HL-60/S4 (cell line): Measurements from ENCODE around the gene AGAP1.
"Not testable (repeated sequence)": the region's sequence is repeated elsewhere in the genome, so short reads cannot be mapped to it uniquely, and the experiment has no call there.

Source experiments
- in situ Hi-C: fragments of 300-500 bp; cut with MboI; formaldehyde crosslinking; loops from 2 replicates; pipeline ENCODE4 v1.14.3; 2022; ENCODE audit warnings: low sequenced_read_pairs

Gene AGAP1

GRCh38 chr2:236120829-236121228 lies 627.0 kb downstream of the AGAP1 start:
- in situ Hi-C loops = no loop called here

GRCh38 chr2:236121546-236121945 lies 627.7 kb downstream of the AGAP1 start:
- in situ Hi-C loops = no loop called here

- in situ Hi-C loops = no loop called here
Measured at GRCh38 chr2:236122236-236122635, 628.4 kb downstream of the AGAP1 start.

GRCh38 chr2:236123716-236124115 lies 629.9 kb downstream of the AGAP1 start:
- in situ Hi-C loops = no loop called here

- in situ Hi-C loops = no loop called here
Measured at GRCh38 chr2:236124182-236124893, 630.5 kb downstream of the AGAP1 start.

- in situ Hi-C loops = no loop called here
Measured at GRCh38 chr2:236125541-236125940, 631.7 kb downstream of the AGAP1 start.

- in situ Hi-C loops = no loop called here
Measured at GRCh38 chr2:236127010-236127409, 633.2 kb downstream of the AGAP1 start.

GRCh38 chr2:236128321-236128720 lies 634.5 kb downstream of the AGAP1 start:
- in situ Hi-C loops = no loop called here

- in situ Hi-C loops = no loop called here
Measured at GRCh38 chr2:236129935-236130334, 636.1 kb downstream of the AGAP1 start.

GRCh38 chr2:236130349-236130998 lies 636.6 kb downstream of the AGAP1 start:
- in situ Hi-C loops = no loop called here

GRCh38 chr2:236131073-236131692 lies 637.3 kb downstream of the AGAP1 start:
- in situ Hi-C loops = no loop called here

GRCh38 chr2:236133410-236134012 lies 639.7 kb downstream of the AGAP1 start:
- in situ Hi-C loops = no loop called here

GRCh38 chr2:236136538-236136937 lies 642.7 kb downstream of the AGAP1 start:
- in situ Hi-C loops = no loop called here

- in situ Hi-C loops = no loop called here
Measured at GRCh38 chr2:236137066-236137465, 643.2 kb downstream of the AGAP1 start.

GRCh38 chr2:236141616-236142015 lies 647.8 kb downstream of the AGAP1 start:
- in situ Hi-C loops = not testable (repeated sequence)

GRCh38 chr2:236143811-236144210 lies 650.0 kb downstream of the AGAP1 start:
- in situ Hi-C loops = no loop called here

- in situ Hi-C loops = no loop called here
Measured at GRCh38 chr2:236146436-236146835, 652.6 kb downstream of the AGAP1 start.

- in situ Hi-C loops = no loop called here
Measured at GRCh38 chr2:236155406-236155805, 661.6 kb downstream of the AGAP1 start.

GRCh38 chr2:236156095-236156859 lies 662.4 kb downstream of the AGAP1 start:
- in situ Hi-C loops = no loop called here

- in situ Hi-C loops = no loop called here
Measured at GRCh38 chr2:236156860-236157194, 663.0 kb downstream of the AGAP1 start.

- in situ Hi-C loops = no loop called here
Measured at GRCh38 chr2:236157366-236157765, 663.5 kb downstream of the AGAP1 start.
